Measurements from ENCODE around the gene C1orf198.

C1orf198 gene

DNA sequence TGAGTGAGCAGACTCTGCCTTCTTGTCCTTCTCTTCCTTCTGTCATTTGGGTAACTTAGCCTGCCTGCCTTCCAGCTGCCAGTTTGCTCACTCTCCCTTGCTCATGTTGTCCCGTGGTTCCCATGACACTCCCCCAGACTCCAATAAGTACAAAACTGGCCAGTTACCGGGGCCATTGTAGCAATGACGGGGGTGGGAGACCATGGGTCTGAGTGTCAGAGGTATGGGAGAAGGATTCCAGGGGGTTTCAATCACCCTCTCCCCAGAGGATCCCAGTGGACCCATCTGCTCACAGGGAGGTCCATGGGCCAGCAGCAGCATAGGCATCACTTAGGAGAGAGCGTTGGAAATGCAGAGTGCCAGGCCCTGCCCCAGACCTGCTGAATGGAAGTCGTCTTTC is 69.8 kb downstream of the C1orf198 start:
- TF ChIP-seq, protein P1, sequence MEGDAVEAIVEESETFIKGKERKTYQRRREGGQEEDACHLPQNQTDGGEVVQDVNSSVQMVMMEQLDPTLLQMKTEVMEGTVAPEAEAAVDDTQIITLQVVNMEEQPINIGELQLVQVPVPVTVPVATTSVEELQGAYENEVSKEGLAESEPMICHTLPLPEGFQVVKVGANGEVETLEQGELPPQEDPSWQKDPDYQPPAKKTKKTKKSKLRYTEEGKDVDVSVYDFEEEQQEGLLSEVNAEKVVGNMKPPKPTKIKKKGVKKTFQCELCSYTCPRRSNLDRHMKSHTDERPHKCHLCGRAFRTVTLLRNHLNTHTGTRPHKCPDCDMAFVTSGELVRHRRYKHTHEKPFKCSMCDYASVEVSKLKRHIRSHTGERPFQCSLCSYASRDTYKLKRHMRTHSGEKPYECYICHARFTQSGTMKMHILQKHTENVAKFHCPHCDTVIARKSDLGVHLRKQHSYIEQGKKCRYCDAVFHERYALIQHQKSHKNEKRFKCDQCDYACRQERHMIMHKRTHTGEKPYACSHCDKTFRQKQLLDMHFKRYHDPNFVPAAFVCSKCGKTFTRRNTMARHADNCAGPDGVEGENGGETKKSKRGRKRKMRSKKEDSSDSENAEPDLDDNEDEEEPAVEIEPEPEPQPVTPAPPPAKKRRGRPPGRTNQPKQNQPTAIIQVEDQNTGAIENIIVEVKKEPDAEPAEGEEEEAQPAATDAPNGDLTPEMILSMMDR (conservative IDR thresholded peaks at IDR 0.05): no peak
- no peak for TF ChIP-seq ZFX (IDR thresholded peaks at IDR 0.05)
- no peak overlapping the region for H3K27ac ChIP-seq

DNA sequence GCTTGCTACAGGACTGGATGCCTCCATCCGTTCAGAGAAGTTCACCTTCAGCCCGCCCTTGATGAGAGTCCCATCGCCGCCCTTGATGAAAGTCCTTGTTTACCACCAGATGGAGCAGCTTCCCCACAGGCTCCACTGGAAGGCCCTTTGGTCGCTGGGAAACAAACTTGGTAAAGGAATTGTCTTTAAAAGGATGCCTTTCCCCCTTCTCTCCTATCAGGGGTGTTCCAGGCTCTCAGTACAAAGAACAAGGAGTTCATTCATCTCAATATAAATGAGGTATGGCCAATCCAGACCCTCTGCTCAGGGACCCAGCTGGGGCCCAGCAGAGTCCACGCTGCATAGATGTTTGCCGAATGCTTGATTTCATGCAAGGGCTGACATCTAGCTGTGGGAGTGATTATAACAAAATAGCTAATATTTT is 70.4 kb downstream of the C1orf198 start:
- TF ChIP-seq ZFX (IDR thresholded peaks at IDR 0.05): no peak
- TF ChIP-seq, protein P1 (conservative IDR thresholded peaks at IDR 0.05): peak; percentile 85
- no peak overlapping the region for H3K27ac ChIP-seq

DNA sequence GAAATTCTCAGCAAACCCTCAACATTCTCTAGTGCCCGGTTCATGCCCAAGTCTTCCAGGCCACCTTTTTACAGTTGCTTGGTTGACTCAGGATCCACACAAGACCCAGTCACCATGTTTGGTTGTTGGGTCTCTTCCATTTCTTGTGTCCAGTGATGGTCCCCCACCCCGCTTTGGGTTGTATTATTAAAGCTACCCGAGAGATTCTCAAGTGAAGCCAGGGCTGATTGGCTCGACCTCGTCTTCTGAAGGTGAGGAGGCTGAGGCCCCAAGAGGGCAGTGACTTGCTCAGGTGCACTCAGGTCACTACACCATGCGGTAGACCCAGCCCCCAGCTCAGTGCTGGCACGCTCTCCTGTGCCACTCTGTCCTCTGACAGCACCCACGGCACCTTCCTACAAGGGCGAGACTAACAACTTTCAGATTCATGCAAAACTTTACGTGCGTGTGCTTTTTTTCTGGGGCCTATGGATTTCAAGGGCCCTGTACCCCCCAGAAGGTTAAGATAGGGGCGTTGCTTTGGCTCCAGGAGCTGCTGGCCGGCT is 70.9 kb downstream of the C1orf198 start:
- TF ChIP-seq, protein P1 (conservative IDR thresholded peaks at IDR 0.05): no peak
- no peak for TF ChIP-seq ZFX (IDR thresholded peaks at IDR 0.05)
- no peak overlapping the region for H3K27ac ChIP-seq

DNA sequence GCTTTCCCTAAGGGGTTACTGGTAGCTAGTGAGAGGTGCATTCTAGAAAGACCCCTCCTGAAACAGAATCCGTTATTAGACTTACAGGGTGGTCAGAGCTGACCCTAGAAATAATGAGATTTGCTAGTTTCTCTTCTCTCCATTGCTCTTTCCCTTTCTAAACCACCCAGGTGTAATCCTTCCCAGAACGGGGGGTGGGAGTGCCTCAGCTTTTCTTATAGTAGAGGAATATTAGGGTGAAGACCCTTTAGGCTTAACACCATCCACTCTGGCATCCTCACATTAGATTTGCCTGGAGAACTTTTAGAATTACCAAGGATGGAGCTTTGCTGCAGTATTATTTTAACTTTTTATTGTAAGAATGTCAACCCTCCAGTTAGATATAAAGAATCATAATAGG is 71.7 kb downstream of the C1orf198 start:
- no peak overlapping the region for H3K27ac ChIP-seq
- no peak for TF ChIP-seq ZFX (IDR thresholded peaks at IDR 0.05)
- TF ChIP-seq, protein P1 (conservative IDR thresholded peaks at IDR 0.05): no peak

DNA sequence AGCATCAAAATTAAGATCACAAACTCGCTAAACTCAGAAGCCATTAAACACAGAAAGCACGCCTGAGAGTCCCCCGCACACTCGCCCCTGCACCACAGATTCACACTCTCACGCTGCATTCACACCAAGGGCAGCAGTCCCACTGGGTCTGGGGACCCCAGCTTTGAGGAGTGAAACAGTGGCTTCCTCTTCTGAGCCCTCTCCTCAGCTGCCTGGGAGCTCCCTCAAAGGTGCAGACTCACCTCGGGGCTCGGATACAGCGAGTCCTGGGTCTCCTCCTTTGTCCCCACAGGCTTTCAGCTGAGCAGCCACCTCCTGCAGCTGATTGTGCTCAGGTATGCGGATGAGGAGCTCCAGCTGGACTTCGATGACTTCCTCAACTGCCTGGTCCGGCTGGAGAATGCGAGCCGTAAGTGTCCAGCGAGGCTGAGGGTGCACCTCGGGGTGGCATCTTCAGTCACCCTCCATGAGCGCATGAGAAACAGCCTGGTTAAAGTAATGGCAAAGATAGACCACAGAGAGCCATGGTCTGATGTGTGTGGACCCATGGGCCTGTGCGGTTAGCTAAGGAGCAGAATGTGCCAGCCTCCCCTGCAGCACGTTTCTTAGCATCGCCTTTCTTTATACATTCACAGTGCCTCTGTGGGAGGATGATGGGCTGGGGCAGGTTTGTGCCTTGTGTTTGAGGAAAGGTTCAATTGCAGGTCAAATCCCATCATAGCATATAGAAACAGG is 73.3 kb downstream of the C1orf198 start:
- no peak overlapping the region for H3K27ac ChIP-seq
- TF ChIP-seq, protein P1 (conservative IDR thresholded peaks at IDR 0.05): no peak
- no peak for TF ChIP-seq ZFX (IDR thresholded peaks at IDR 0.05)

DNA sequence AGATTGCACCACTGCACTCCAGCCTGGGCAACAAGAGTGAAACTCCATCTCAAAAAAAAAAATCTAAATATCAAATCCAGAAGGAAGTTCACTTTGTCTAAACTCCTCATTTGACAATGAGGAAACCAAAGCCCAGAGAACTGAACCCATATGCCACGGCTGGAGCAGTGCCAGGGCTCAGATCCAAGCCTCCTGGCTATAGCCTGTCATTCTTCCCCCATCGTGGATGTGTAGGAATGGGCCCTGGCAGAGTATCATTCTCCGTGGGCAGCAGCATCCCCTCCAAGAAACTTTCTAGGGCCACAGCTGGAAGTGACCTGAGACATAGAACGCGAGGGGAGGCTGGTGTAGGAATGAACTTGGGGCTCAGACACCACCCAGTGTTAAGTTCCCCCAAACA is 73.9 kb downstream of the C1orf198 start:
- TF ChIP-seq, protein P1 (conservative IDR thresholded peaks at IDR 0.05): no peak
- TF ChIP-seq ZFX (IDR thresholded peaks at IDR 0.05): no peak
- H3K27ac ChIP-seq: no peak overlapping the region

DNA sequence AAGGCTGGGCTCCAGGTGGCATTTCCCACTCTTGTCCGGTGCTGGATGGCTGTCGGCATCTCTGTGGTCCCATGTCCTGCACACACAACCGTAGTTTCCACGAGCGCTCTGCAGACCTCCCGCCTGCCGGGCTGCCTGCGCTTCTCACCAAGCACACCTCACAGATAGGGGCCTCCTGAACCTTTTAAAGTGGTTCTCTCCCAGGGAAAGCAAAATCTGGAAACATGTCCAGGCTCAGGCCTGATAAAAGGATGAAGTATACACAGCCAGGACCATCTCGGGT is 74.9 kb downstream of the C1orf198 start:
- H3K27ac ChIP-seq: no peak overlapping the region
- no peak for TF ChIP-seq ZFX (IDR thresholded peaks at IDR 0.05)
- TF ChIP-seq, protein P1 (conservative IDR thresholded peaks at IDR 0.05): no peak

All from C4-2B (cell line).